AG04449 (cell line): ENCODE measurements around the gene ZNF385A.

ENCODE experiments used
- CTCF ChIA-PET: fragments of 350-600 bp; formaldehyde crosslinking; extraction: SDS; loops from one replicate; lab custom pipeline; 2021; ENCODE audit warnings: antibody characterized with exemption; lab: Yijun Ruan, JAX
- POLR2A ChIA-PET: fragments of 400-600, 350-600 bp; formaldehyde crosslinking; extraction: SDS; loops from one replicate; lab custom pipeline; 2020; ENCODE audit warnings: antibody characterized with exemption, inconsistent platforms; lab: Yijun Ruan, JAX
- DNase-seq: peaks from one replicate; pipeline ENCODE4 v3.0.0-alpha.2; 2010; ENCODE audit warnings: low read depth, low spot score
- H3K4me3 ChIP-seq: 2 replicates; pipeline ENCODE4 v1.5.1; 2011; ENCODE audit warnings: low read depth, mild to moderate bottlenecking, control low read depth, low read length
- TF ChIP-seq, protein P1 (sequence below): IDR thresholded peaks from one replicate; pipeline ENCODE4 v1.5.1; 2011; ENCODE audit warnings: mild to moderate bottlenecking, moderate library complexity, low read length, control low read depth, inconsistent platforms; ENCODE audit not compliant: insufficient read depth; ENCODE audit errors: missing control alignments

Gene ZNF385A, protein sequence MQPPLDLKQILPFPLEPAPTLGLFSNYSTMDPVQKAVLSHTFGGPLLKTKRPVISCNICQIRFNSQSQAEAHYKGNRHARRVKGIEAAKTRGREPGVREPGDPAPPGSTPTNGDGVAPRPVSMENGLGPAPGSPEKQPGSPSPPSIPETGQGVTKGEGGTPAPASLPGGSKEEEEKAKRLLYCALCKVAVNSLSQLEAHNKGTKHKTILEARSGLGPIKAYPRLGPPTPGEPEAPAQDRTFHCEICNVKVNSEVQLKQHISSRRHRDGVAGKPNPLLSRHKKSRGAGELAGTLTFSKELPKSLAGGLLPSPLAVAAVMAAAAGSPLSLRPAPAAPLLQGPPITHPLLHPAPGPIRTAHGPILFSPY

DNA sequence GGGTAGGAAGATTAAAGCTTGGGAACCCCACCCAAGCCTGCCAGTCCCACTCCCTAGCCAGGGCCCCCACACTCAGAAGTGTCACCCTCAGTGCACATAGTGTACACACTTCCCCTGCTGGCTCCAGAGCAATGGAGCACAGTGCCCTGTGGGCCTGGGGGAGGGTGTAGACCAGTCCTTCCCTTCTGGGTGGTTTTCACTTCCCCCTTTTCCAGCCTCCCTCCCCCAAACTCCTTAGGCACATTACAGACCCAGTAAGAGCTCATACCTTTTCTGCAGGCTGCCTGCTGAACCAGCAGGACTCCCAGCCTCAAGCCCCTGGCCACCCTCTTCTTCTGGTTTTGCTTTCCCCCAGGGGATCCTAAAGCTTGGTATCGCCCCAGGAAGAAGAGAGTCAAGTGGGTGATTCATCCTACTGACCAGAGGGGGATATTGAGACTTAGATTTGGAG lies at the start of gene ZNF385A:
TSS of gene ZNF385A (minus strand) at position 143 of the 451 bp plus-strand sequence. CDS start 219 bp downstream, outside the sequence.
- H3K4me3 ChIP-seq: no peak within 1 kb of the TSS
- ChIA-PET POLR2A (no interaction called here), CTCF (interaction anchor here (1.2 to 11.2 kb wide), 10 partner anchors 9 to 165 kb away, joined by 3 to 333 read pairs (median 8); no protein-coding TSS in a partner anchor)
- no peak for DNase-seq
- TF ChIP-seq, protein P1, sequence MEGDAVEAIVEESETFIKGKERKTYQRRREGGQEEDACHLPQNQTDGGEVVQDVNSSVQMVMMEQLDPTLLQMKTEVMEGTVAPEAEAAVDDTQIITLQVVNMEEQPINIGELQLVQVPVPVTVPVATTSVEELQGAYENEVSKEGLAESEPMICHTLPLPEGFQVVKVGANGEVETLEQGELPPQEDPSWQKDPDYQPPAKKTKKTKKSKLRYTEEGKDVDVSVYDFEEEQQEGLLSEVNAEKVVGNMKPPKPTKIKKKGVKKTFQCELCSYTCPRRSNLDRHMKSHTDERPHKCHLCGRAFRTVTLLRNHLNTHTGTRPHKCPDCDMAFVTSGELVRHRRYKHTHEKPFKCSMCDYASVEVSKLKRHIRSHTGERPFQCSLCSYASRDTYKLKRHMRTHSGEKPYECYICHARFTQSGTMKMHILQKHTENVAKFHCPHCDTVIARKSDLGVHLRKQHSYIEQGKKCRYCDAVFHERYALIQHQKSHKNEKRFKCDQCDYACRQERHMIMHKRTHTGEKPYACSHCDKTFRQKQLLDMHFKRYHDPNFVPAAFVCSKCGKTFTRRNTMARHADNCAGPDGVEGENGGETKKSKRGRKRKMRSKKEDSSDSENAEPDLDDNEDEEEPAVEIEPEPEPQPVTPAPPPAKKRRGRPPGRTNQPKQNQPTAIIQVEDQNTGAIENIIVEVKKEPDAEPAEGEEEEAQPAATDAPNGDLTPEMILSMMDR: no peak

DNA sequence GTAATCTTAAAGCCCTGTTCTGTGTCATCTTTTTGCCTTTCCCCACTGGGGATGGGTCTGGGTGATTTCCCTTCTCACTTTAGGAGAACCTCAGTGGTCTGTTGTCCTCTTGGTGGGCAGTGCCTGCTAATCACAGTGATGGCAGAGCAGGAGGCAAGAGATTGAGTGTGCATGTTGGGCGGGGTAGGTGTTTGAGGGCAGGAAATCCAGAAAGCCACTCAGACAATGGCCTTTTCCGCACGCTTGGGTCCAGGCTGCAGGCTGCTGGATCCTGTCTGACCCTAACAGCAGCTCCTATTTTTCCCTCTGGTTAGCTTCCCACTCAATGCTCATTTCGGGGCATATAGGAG lies 48.3 kb upstream of the ZNF385A start:
- no peak overlapping the region for H3K4me3 ChIP-seq
- no peak for DNase-seq
- TF ChIP-seq, protein P1: no peak
- ChIA-PET CTCF (interaction anchor here (0.9 to 28.0 kb wide), 10 partner anchors 12 to 62 kb away, joined by 3 to 940 read pairs (median 7); partner anchors contain the start of gene ITGA5), POLR2A (interaction anchor here (1.7 kb wide), 1 partner anchor 21 kb away, joined by 6 read pairs; no protein-coding TSS in a partner anchor)

DNA sequence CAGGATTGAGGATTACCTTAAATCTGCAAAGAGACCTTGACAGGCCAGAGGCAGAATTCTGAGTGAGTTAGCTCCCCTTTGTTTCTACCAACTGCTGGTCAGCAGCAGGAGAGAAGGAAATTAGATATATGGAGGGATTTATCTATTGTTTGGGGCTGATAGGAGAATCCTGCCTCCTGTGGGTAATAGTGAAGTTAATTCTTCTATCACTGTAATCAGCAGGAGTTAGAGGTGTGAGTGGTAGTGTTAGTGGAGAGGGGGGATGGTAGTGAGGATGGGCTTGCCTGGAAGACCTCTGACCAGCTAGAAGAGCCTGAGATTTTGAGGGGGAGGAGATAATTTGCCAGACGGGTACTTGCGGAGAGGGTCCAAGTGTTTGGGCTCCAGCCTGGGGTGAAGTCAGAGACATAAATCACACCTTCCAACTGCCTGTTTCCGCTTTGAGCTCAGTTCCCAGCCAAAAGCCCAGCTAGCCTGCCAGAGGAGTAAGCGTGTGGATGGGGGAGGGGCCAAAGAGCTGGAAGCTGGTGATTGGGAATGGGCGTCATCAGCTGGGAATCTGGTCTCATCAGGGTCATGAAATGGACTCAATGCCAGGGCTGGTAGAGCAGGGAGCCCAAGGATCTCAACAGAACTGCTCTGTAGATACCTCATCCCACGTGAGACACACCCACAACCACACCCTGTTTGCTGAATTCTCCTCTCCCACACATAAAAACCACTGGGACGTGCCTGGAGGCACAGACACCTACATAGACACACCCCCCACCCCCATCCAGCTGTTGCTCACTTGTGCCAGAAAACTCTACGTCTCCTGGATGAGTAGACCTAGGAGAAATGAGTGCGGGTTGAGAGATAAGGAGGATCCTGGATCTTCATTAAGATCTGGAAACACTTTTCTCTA lies 47.6 kb upstream of the ZNF385A start:
- POLR2A ChIA-PET: interaction anchor here (1.1 to 1.7 kb wide), 2 partner anchors 11 to 20 kb away, joined by 3 to 6 read pairs; no protein-coding TSS in a partner anchor
- CTCF ChIA-PET: interaction anchor here (1.0 to 28.0 kb wide), 13 partner anchors 7 to 61 kb away, joined by 3 to 940 read pairs (median 7); partner anchors contain the start of gene ITGA5
- no peak for DNase-seq
- TF ChIP-seq, protein P1: no peak
- no peak overlapping the region for H3K4me3 ChIP-seq

DNA sequence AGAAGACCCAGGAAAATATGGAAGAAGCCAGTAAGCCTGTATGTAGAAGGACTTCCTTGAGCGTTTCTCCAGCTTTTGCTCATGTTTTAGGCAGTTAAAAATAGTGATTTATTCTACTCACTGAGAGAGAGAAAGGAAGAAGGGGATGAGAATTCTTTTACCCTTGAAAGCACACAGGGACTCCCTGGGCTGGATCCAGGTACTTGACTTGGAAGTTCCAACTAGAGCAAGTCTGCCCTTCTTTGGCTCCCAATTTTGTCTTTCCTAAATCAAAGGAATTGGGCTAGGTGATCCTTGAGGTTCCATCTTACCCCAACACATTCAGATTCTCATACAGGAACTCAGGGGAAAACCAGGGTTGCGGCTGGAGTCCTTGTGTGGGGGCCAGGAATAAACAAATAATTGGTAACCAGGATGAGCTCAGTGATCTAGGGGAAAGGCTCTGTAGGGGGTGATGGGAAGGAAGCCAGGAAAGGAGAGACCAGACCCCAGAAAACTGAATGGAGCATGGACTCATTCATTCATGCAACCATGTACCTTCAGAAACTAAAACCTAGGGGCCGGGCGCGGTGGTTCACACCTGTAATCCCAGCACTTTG lies 46.0 kb upstream of the ZNF385A start:
- ChIA-PET POLR2A (no interaction called here), CTCF (interaction anchor here (1.0 to 28.0 kb wide), 10 partner anchors 8 to 215 kb away, joined by 3 to 940 read pairs (median 6); no protein-coding TSS in a partner anchor)
- TF ChIP-seq, protein P1: no peak
- DNase-seq: no peak
- H3K4me3 ChIP-seq: no peak overlapping the region

DNA sequence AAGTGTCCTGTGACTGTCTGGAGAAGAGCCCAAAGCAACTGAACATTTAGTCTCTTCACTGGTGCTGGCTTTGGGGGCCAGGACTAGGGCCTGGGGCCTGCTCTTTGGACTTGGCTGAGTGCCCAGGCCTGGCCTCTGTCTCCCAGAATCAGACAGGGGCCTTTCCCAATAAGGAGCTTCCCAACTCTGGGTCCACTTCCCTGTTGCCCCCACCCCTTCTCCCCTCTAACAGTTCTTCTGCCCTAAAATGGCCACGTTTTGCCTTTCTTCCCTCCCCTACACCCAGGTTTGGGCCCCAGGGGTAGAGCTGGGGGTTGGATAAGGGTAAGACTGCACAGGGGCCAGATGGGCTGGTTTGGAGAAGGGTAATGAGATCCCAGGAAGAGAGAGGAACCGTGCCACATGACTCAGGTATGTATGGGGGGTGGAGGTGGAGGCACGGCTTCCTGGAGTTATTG lies 44.5 kb upstream of the ZNF385A start:
- CTCF ChIA-PET: interaction anchor here (0.6 to 28.0 kb wide), 14 partner anchors 9 to 213 kb away, joined by 3 to 940 read pairs (median 7); no protein-coding TSS in a partner anchor
- no peak for DNase-seq
- POLR2A ChIA-PET: interaction anchor here (0.8 to 1.9 kb wide), 3 partner anchors 11 to 17 kb away, joined by 3 to 5 read pairs (median 5); no protein-coding TSS in a partner anchor
- no peak overlapping the region for H3K4me3 ChIP-seq
- TF ChIP-seq, protein P1: no peak
